K562 (cell line): Measurements from ENCODE around the gene EML5. TPM values are rescaled to one million over a fixed set of nuclear protein-coding genes. Genes with fewer than 3 reads are reported as not detected.

Source experiments
- ATAC-seq: fragments of 200-7000 bp; cut with Tn5 transposase; 3 replicates; pipeline ENCODE4 v1.9.1; 2020; ENCODE audit warnings: moderate library complexity
- BruUV-seq: library from RNA; stranded (reverse); fragments of 400-500 nt; replicated peaks from 2 replicates; lab custom pipeline; 2021; lab: Mats Ljungman, UMichigan
- CTCF ChIA-PET: fragments of 300-600 bp; formaldehyde crosslinking; extraction: SDS; loops from one replicate; lab custom pipeline; 2021; ENCODE audit warnings: low intra/inter-chr PET ratio; lab: Yijun Ruan, JAX
- POLR2A ChIA-PET: fragments of 300-600, 350-650 bp; sonication (Branson Sonifier 250); formaldehyde crosslinking; extraction: SDS; loops from one replicate; lab custom pipeline; 2021; ENCODE audit warnings: antibody characterized with exemption, inconsistent platforms; lab: Yijun Ruan, JAX
- DNase-seq, 4 experiments: peaks; one replicate each; pipeline versions ENCODE4 v3.0.0 to v3.0.0-alpha.2; 2011 to 2018; ENCODE audit warnings: low spot score in 3 of 4, mixed read lengths in 3 of 4; ENCODE audit errors: extremely low read depth in 1 of 4
- FAIRE-seq: peaks from 2 replicates; lab custom pipeline; 2011; peaks lifted over from hg19 to GRCh38; lab: Jason Lieb, UNC
- H2AFZ ChIP-seq: 2 replicates; pipeline ENCODE4 v1.6.0; 2011; ENCODE audit warnings: low read depth, low read length, control low read depth, inconsistent platforms
- H3K27ac ChIP-seq: fragments of 200-600 bp; 3 replicates; pipeline ENCODE4 v1.8.0; 2011; ENCODE audit warnings: low read depth, mild to moderate bottlenecking, control low read depth, inconsistent platforms, low read length, moderate library complexity, mixed read lengths; ENCODE audit errors: extremely low read depth
- H3K27me3 ChIP-seq, 2 experiments: fragments of 300-600 bp in 1 of 2; 2 replicates in 1 of 2; 3 replicates in 1 of 2; pipeline versions ENCODE4 v1.6.0 to v1.8.0; 2011; ENCODE audit warnings: inconsistent platforms in 2 of 2, low read length in 2 of 2, mild to moderate bottlenecking in 1 of 2, mixed read lengths in 1 of 2, moderate library complexity in 1 of 2; ENCODE audit not compliant: control insufficient read depth in 2 of 2, insufficient read depth in 2 of 2
- H3K36me3 ChIP-seq: fragments of 300-600 bp; 3 replicates; pipeline ENCODE4 v1.8.0; 2011; ENCODE audit warnings: mild to moderate bottlenecking, low read length, inconsistent platforms; ENCODE audit not compliant: control insufficient read depth, insufficient read depth
- H3K4me1 ChIP-seq, 2 experiments: fragments of 200-600 bp in 1 of 2; replicated peaks in 1 of 2; 2 replicates in 1 of 2; 3 replicates in 1 of 2; pipeline versions ENCODE4 v1.5.1 to v1.8.0; 2011; ENCODE audit warnings: inconsistent platforms in 2 of 2, low read length in 2 of 2, mild to moderate bottlenecking in 1 of 2, mixed read lengths in 1 of 2, moderate library complexity in 1 of 2; ENCODE audit not compliant: control insufficient read depth in 2 of 2, insufficient read depth in 2 of 2
- H3K4me2 ChIP-seq: 2 replicates; pipeline ENCODE4 v1.6.1; 2011; ENCODE audit warnings: low read length, control low read depth, inconsistent platforms, mixed read lengths; ENCODE audit not compliant: insufficient read depth
- H3K4me3 ChIP-seq: fragments of 200-600 bp; sonication (generic), shearing (Covaris generic); 2 replicates; pipeline ENCODE4 v1.5.1; 2016; ENCODE audit warnings: control low read depth, inconsistent platforms
- H3K79me2 ChIP-seq: fragments of 200-600 bp; 3 replicates; pipeline ENCODE4 v1.8.0; 2011; ENCODE audit warnings: low read length, inconsistent platforms; ENCODE audit not compliant: control insufficient read depth, insufficient read depth
- H3K9ac ChIP-seq, 2 experiments: 2 replicates each; pipeline versions ENCODE4 v1.6.0 to v1.6.1; 2011; ENCODE audit warnings: low read depth in 2 of 2, low read length in 2 of 2, control low read depth in 1 of 2, inconsistent platforms in 1 of 2, mild to moderate bottlenecking in 1 of 2, mixed read lengths in 1 of 2; ENCODE audit not compliant: insufficient read depth in 1 of 2
- H3K9me1 ChIP-seq: one replicate; pipeline ENCODE4 v1.6.0; 2011; ENCODE audit warnings: inconsistent platforms, mild to moderate bottlenecking, low read length, moderate library complexity; ENCODE audit not compliant: control insufficient read depth, insufficient read depth
- H3K9me3 ChIP-seq: replicated peaks from 2 replicates; pipeline ENCODE4 v1.5.1; 2011; ENCODE audit warnings: low read depth, low read length, inconsistent platforms; ENCODE audit not compliant: control insufficient read depth, insufficient read depth
- H4K20me1 ChIP-seq: replicated peaks from 2 replicates; pipeline ENCODE4 v1.6.1; 2011; ENCODE audit warnings: low read length, inconsistent platforms, mixed read lengths; ENCODE audit not compliant: control insufficient read depth, insufficient read depth
- ARHGAP35 ChIP-seq: fragments of 450-650 bp; IDR thresholded peaks from 2 replicates; pipeline ENCODE4 v1.6.1; 2018; ENCODE audit not compliant: partially characterized antibody
- ETV6 ChIP-seq, 3 experiments: fragments of 150-350 bp in 1 of 3; sonication (generic) in 1 of 3; formaldehyde crosslinking in 1 of 3; IDR thresholded peaks; 2 replicates each; pipeline versions ENCODE4 v1.6.1 to v1.8.0; 2014 to 2022; ENCODE audit warnings: borderline replicate concordance in 2 of 3, low read depth in 2 of 3, antibody characterized with exemption in 1 of 3, low read length in 1 of 3, mild to moderate bottlenecking in 1 of 3, missing genetic modification reagents in 1 of 3
- GABPA ChIP-seq: fragments of 200-800 bp; sonication (Bioruptor generic); conservative IDR thresholded peaks from 2 replicates; pipeline ENCODE4 v1.6.1; 2016; ENCODE audit warnings: low read depth, missing genetic modification characterization, missing compliant biosample characterization
- NFRKB ChIP-seq: fragments of 450-650 bp; IDR thresholded peaks from 2 replicates; pipeline ENCODE4 v1.6.1; 2016; ENCODE audit warnings: low read depth
- PTBP1 ChIP-seq: fragments of 200-400 bp; formaldehyde crosslinking; IDR thresholded peaks from 2 replicates; pipeline ENCODE4 v1.6.1; 2017; ENCODE audit warnings: low read depth, low read length
- RCOR1 ChIP-seq, 2 experiments: IDR thresholded peaks; 2 replicates each; pipeline ENCODE4 v1.6.1; 2012; ENCODE audit warnings: low read depth in 2 of 2, low read length in 2 of 2, borderline replicate concordance in 1 of 2, improper control_type of control experiment in 1 of 2
- SOX6 ChIP-seq: fragments of 450-650 bp; IDR thresholded peaks from 2 replicates; pipeline ENCODE4 v1.6.1; 2014; ENCODE audit warnings: mild to moderate bottlenecking
- TEAD1 ChIP-seq, 2 experiments: fragments of 450-650 bp in 1 of 2; sonication (generic) in 1 of 2; formaldehyde crosslinking; IDR thresholded peaks; 2 replicates each; pipeline versions ENCODE4 v1.4.0 to v1.8.0; 2020 to 2022; ENCODE audit warnings: mild to moderate bottlenecking in 2 of 2, missing genetic modification reagents in 1 of 2
- TEAD2 ChIP-seq: fragments of 450-650 bp; IDR thresholded peaks from 2 replicates; pipeline ENCODE4 v1.6.1; 2016; ENCODE audit warnings: missing genetic modification characterization, control low read depth, missing compliant biosample characterization
- ZBTB1 ChIP-seq: sonication (generic); formaldehyde crosslinking; IDR thresholded peaks from 2 replicates; pipeline ENCODE4 v1.8.1; 2023; ENCODE audit warnings: missing genetic modification reagents, low read depth, mild to moderate bottlenecking, borderline replicate concordance
- ZNF133 ChIP-seq: fragments of 250-450 bp; sonication (Bioruptor Pico); IDR thresholded peaks from 2 replicates; pipeline ENCODE4 v1.4.0; 2020; ENCODE audit warnings: mild to moderate bottlenecking
- ZNF3 ChIP-seq: fragments of 250-450 bp; sonication (Bioruptor Pico); IDR thresholded peaks from 2 replicates; pipeline ENCODE4 v1.5.0; 2021; ENCODE audit warnings: mild to moderate bottlenecking, moderate library complexity
- WGBS: fragments of 100-300 bp; shearing (Covaris generic); methylation state at CpG from one replicate; pipeline ENCODE4 v1.1.6; 2016; ENCODE audit warnings: low coverage, mixed read lengths; ENCODE audit not compliant: insufficient coverage; ENCODE audit errors: missing lambda C conversion rate; 5-methylcytosine and 5-hydroxymethylcytosine counted together
- in situ Hi-C: fragments of 300-500 bp; cut with MboI; formaldehyde crosslinking; loops from 4 replicates; pipeline ENCODE4 v1.15.0; 2018; ENCODE audit warnings: inconsistent platforms, mixed read lengths
- intact Hi-C: fragments of 100-400 bp; cut with micrococcal nuclease; formaldehyde crosslinking; loops from 2 replicates; pipeline ENCODE4 v1.14.2; 2022
- polyA plus RNA-seq, 8 experiments: library from polyadenylated mRNA; depleted of rRNA in 4 of 8; stranded (reverse) in 5 of 8; unstranded in 3 of 8; fragments of >200 nt; fragmentation: Nextera tagmentation in 2 of 8; fragmentation: Illumina TruSeq in 1 of 8; extraction: Ambion mirVana in 2 of 8; extraction: Trizol in 1 of 8; gene quantifications; 2 replicates each; pipeline versions ENCODE4 v1.2.1 to v1.2.3, GENCODE V29; 2011 to 2014; ENCODE audit warnings: inconsistent platforms in 1 of 8, missing spikeins in 1 of 8
- total RNA-seq, 7 experiments: library from RNA; depleted of rRNA in 6 of 7; stranded (reverse); fragments of >200 nt in 6 of 7; fragmentation: Illumina TruSeq in 2 of 7; extraction: Trizol in 2 of 7; gene quantifications; 2 replicates each; pipeline versions ENCODE4 v1.2.1 to v1.2.3, GENCODE V29; 2011 to 2021; ENCODE audit warnings: low replicate concordance in 1 of 7
- TF ChIP-seq, protein P1 (sequence below): fragments of 450-650 bp; formaldehyde crosslinking; conservative IDR thresholded peaks from 2 replicates; pipeline ENCODE4 v1.4.0; 2022; ENCODE audit warnings: mild to moderate bottlenecking, missing genetic modification characterization

EML5 gene
- total and polyA plus RNA-seq, 9 of the 15 experiments (the other 6 are each of a cell fraction or from before 2014, with no cell fraction given) = 0.06 to 0.34 (median 0.22) TPM

DNA sequence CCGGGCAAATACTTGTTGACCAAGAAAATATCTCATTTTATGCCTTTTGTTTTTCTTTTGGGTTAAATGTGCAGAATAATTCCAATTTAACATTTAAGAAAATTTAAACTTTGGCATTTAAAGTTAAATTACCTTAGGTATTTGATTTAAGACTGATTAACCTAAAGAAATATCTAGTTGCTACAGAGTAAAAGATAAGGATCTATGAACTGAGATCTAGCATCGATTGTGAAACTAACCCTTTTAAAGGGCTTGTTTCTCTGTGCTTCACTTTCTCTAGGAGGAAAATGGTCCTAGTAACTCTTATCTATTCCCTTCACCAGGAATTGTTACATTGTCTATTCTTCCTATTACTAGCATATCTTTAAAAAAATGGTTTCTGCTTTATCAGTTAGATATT, 29.1 kb upstream of the EML5 start:
- H3K9ac ChIP-seq = peak overlapping the region in 1 of 2 experiments; percentile 17; a peak in 1 of 4 replicates
- no peak overlapping the region for H3K4me2 ChIP-seq
- no peaks in the 10 kb centered on the region for H3K9me1 ChIP-seq
- CTCF ChIA-PET = no interaction called here
- H3K9me3 ChIP-seq = no peaks in the 10 kb centered on the region
- ATAC-seq (no peak), FAIRE-seq (no peak), DNase-seq (no peak)
- H3K27me3 ChIP-seq = no peaks in the 10 kb centered on the region
- peaks cover 10% of the 10 kb centered on the region; the same call in 2 of the 3 replicates for H3K79me2 ChIP-seq
- peak overlapping the region; percentile 45; the same call in 1 of the 3 replicates for H3K27ac ChIP-seq
- WGBS = 15% methylated on average over 2 of the region's 2 CpGs
- peaks cover 10 to 39% of the 10 kb centered on the region in 2 experiments; a peak in 4 of 5 replicates for H3K4me1 ChIP-seq
- no peak for TF ChIP-seq SOX6
- TF ChIP-seq RCOR1 (IDR thresholded peaks at IDR 0.05; ENCODE audit: borderline replicate concordance in 1 of 2, low read depth in 2 of 2, low read length in 2 of 2) = no peak
- in situ Hi-C loops = no loop called here
- intact Hi-C loops = no loop called here
- H3K4me3 ChIP-seq = no peak overlapping the region
- H4K20me1 ChIP-seq = no peaks in the 10 kb centered on the region
- H3K36me3 ChIP-seq = no peaks in the 10 kb centered on the region
- BruUV-seq = no TSS peak
- peak overlapping the region; percentile 74 for H2AFZ ChIP-seq
- POLR2A ChIA-PET = no interaction called here

DNA sequence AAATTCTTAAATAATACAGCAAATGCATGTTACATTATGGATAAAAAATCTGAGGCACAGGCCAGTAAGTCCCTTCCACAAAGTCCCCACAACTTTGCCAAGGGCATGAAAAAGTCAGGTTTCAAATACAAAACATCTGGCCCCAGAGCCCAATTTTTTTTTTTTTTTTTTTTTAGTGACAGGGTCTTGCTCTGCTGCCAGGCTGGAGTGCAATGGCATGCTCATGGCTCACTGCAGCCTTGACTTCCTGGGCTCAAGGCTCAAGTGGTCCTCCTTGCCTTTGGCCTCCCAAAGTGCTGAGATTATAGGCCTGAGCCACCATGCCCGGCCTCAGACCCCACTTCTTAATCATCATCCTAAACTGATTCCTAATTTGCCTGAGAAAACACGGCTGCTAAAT, 28.6 kb upstream of the EML5 start:
- DNase-seq = no peak
- peak overlapping the region; percentile 45; the same call in 1 of the 3 replicates for H3K27ac ChIP-seq
- no peaks in the 10 kb centered on the region for H3K27me3 ChIP-seq
- peaks cover 10% of the 10 kb centered on the region; the same call in 2 of the 3 replicates for H3K79me2 ChIP-seq
- H3K4me3 ChIP-seq = no peak overlapping the region
- H3K4me1 ChIP-seq = peaks cover 9 to 39% of the 10 kb centered on the region in 2 experiments; a peak in 4 of 5 replicates
- H3K9ac ChIP-seq = peak overlapping the region in 1 of 2 experiments; percentile 17; a peak in 1 of 4 replicates
- no peaks in the 10 kb centered on the region for H3K9me1 ChIP-seq
- ChIA-PET CTCF (no interaction called here), POLR2A (no interaction called here)
- H2AFZ ChIP-seq = peak overlapping the region; percentile 74
- FAIRE-seq = no peak
- no peaks in the 10 kb centered on the region for H3K9me3 ChIP-seq
- H3K36me3 ChIP-seq = no peaks in the 10 kb centered on the region
- no peak overlapping the region for H3K4me2 ChIP-seq
- in situ Hi-C loops (no loop called here), intact Hi-C loops (no loop called here)
- no TSS peak for BruUV-seq
- H4K20me1 ChIP-seq = no peaks in the 10 kb centered on the region
- 29% methylated on average over 1 of the region's 2 CpGs for WGBS
- ATAC-seq = no peak
- no peak for TF ChIP-seq ZNF133 (CRISPR knock-in tag)
- no peak for TF ChIP-seq PTBP1
- TF ChIP-seq, protein P1, sequence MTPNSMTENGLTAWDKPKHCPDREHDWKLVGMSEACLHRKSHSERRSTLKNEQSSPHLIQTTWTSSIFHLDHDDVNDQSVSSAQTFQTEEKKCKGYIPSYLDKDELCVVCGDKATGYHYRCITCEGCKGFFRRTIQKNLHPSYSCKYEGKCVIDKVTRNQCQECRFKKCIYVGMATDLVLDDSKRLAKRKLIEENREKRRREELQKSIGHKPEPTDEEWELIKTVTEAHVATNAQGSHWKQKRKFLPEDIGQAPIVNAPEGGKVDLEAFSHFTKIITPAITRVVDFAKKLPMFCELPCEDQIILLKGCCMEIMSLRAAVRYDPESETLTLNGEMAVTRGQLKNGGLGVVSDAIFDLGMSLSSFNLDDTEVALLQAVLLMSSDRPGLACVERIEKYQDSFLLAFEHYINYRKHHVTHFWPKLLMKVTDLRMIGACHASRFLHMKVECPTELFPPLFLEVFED = no peak
- no peak for TF ChIP-seq ZNF3
- no peak for TF ChIP-seq TEAD2 (tag)
- TF ChIP-seq TEAD1 (CRISPR knock-in tag; IDR thresholded peaks at IDR 0.05) = no peak
- no peak for TF ChIP-seq ETV6 (IDR thresholded peaks at IDR 0.05; ENCODE audit: borderline replicate concordance in 1 of 2, low read depth in 2 of 2, low read length in 1 of 2)
- no peak for TF ChIP-seq ETV6 (CRISPR knock-in tag; IDR thresholded peaks at IDR 0.05; ENCODE audit: borderline replicate concordance)
- no peak for TF ChIP-seq GABPA (tag)
- TF ChIP-seq NFRKB = no peak
- TF ChIP-seq ZBTB1 (CRISPR knock-in tag) = no peak
- no peak for TF ChIP-seq ARHGAP35
